HG02981 (cell line): ENCODE data around the gene MACO1.
"Not testable (repeated sequence)": the region's sequence is repeated elsewhere in the genome, so short reads cannot be mapped to it uniquely, and the experiment has no call there.

Experiments used
- ATAC-seq: cut with Tn5 transposase; IDR thresholded peaks from one replicate; pipeline ENCODE4 v1.9.1; 2021; ENCODE audit warnings: mild to moderate bottlenecking, moderate library complexity; ENCODE audit not compliant: unreplicated experiment

Gene MACO1

GRCh38 chr1:25450891-25451290 lies 20.2 kb downstream of the MACO1 start:
- ATAC-seq = no peak

- ATAC-seq = no peak
Observed at GRCh38 chr1:25451908-25452307, 21.2 kb downstream of the MACO1 start.

- ATAC-seq = no peak
Observed at GRCh38 chr1:25456502-25456901, 25.8 kb downstream of the MACO1 start.

- no peak for ATAC-seq
Observed at GRCh38 chr1:25458541-25459298, 28.0 kb downstream of the MACO1 start.

GRCh38 chr1:25460020-25460419 lies 29.3 kb downstream of the MACO1 start:
- ATAC-seq = no peak

GRCh38 chr1:25460816-25461215 lies 30.1 kb downstream of the MACO1 start:
- ATAC-seq = not testable (repeated sequence)

- no peak for ATAC-seq
Observed at GRCh38 chr1:25461849-25462248, 31.2 kb downstream of the MACO1 start.

GRCh38 chr1:25462732-25463131 lies 32.0 kb downstream of the MACO1 start:
- ATAC-seq = no peak

- ATAC-seq = no peak
Observed at GRCh38 chr1:25467193-25467592, 36.5 kb downstream of the MACO1 start.

GRCh38 chr1:25467616-25468015 lies 36.9 kb downstream of the MACO1 start:
- ATAC-seq = no peak

GRCh38 chr1:25468033-25468432 lies 37.3 kb downstream of the MACO1 start:
- ATAC-seq = no peak

- no peak for ATAC-seq
Observed at GRCh38 chr1:25469177-25469576, 38.5 kb downstream of the MACO1 start.

- no peak for ATAC-seq
Observed at GRCh38 chr1:25472471-25472870, 41.8 kb downstream of the MACO1 start.

- ATAC-seq = no peak
Observed at GRCh38 chr1:25473653-25474225, 43.0 kb downstream of the MACO1 start.

GRCh38 chr1:25474439-25475047 lies 43.8 kb downstream of the MACO1 start:
- no peak for ATAC-seq

- no peak for ATAC-seq
Observed at GRCh38 chr1:25476186-25477097, 45.7 kb downstream of the MACO1 start.

GRCh38 chr1:25477448-25478034 lies 46.8 kb downstream of the MACO1 start:
- no peak for ATAC-seq

GRCh38 chr1:25478633-25479032 lies 47.9 kb downstream of the MACO1 start:
- no peak for ATAC-seq

GRCh38 chr1:25481625-25482024 lies 50.9 kb downstream of the MACO1 start:
- ATAC-seq = no peak

GRCh38 chr1:25482211-25482610 lies 51.5 kb downstream of the MACO1 start:
- ATAC-seq = no peak

GRCh38 chr1:25484096-25484495 lies 53.4 kb downstream of the MACO1 start:
- no peak for ATAC-seq
